Effector memory CD8-positive, alpha-beta T cell (primary cell): Measurements from ENCODE around the gene ARID1B.
"Not testable (repeated sequence)": the region's sequence is repeated elsewhere in the genome, so short reads cannot be mapped to it uniquely, and the experiment has no call there.

Source experiments
- ATAC-seq: fragments of 150-1000 bp; cut with Tn5 transposase; replicated peaks from 2 replicates; pipeline ENCODE4 v1.10.0; 2021; ENCODE audit warnings: mild to moderate bottlenecking, moderate library complexity
- DNase-seq, 3 experiments: peaks; one replicate each; pipeline ENCODE4 v3.0.0; 2021
- H3K27ac Mint-ChIP-seq, 2 donors: one replicate each; pipeline ENCODE4 v1.8.0; 2022; ENCODE audit warnings: mild to moderate bottlenecking in 2 of 2, mixed read lengths in 2 of 2, moderate library complexity in 2 of 2
- H3K27me3 Mint-ChIP-seq, 2 donors: one replicate each; pipeline ENCODE4 v1.8.0; 2022; ENCODE audit warnings: mixed read lengths in 2 of 2
- H3K36me3 Mint-ChIP-seq: one replicate; pipeline ENCODE4 v1.8.0; 2022; ENCODE audit warnings: mild to moderate bottlenecking, moderate library complexity, mixed read lengths; ENCODE audit not compliant: insufficient read depth
- H3K4me1 Mint-ChIP-seq, 2 donors: one replicate each; pipeline ENCODE4 v1.8.0; 2022; ENCODE audit warnings: low read depth in 2 of 2, mixed read lengths in 2 of 2
- H3K4me3 Mint-ChIP-seq, 2 donors: one replicate each; pipeline ENCODE4 v1.8.0; 2022; ENCODE audit warnings: mild to moderate bottlenecking in 2 of 2, mixed read lengths in 2 of 2, moderate library complexity in 2 of 2
- H3K9me3 Mint-ChIP-seq, 2 donors: one replicate each; pipeline ENCODE4 v1.8.0; 2022; ENCODE audit warnings: mixed read lengths in 2 of 2

The ARID1B gene

GRCh38 chr6:156934069-156934460 is 156.9 kb downstream of the ARID1B start:
- H3K27ac Mint-ChIP-seq = peak overlapping the region; percentile 45 to 75
- ATAC-seq (no peak), DNase-seq (no peak)
- no peaks in the 10 kb centered on the region for H3K27me3 Mint-ChIP-seq
- H3K36me3 Mint-ChIP-seq = peaks cover 10% of the 10 kb centered on the region
- peaks cover 40 to 71% of the 10 kb centered on the region in 2 donors for H3K4me1 Mint-ChIP-seq
- H3K9me3 Mint-ChIP-seq = no peaks in the 10 kb centered on the region
- H3K4me3 Mint-ChIP-seq = no peak overlapping the region

- no peak overlapping the region for H3K4me3 Mint-ChIP-seq
- no peak for DNase-seq
- H3K36me3 Mint-ChIP-seq = peaks cover 10% of the 10 kb centered on the region
- ATAC-seq = no peak
- peak overlapping the region in 1 of 2 donors; percentile 47 for H3K27ac Mint-ChIP-seq
- H3K9me3 Mint-ChIP-seq = no peaks in the 10 kb centered on the region
- H3K4me1 Mint-ChIP-seq = peaks cover 32 to 66% of the 10 kb centered on the region in 2 donors
- H3K27me3 Mint-ChIP-seq = no peaks in the 10 kb centered on the region
Observed at GRCh38 chr6:156935000-156935399, 157.8 kb downstream of the ARID1B start.

GRCh38 chr6:156938143-156938542 is 161.0 kb downstream of the ARID1B start:
- Mint-ChIP-seq H3K36me3 (peaks cover 10% of the 10 kb centered on the region), H3K27ac (no peak overlapping the region), H3K9me3 (no peaks in the 10 kb centered on the region), H3K4me1 (peaks cover 29 to 73% of the 10 kb centered on the region in 2 donors), H3K27me3 (no peaks in the 10 kb centered on the region), H3K4me3 (no peak overlapping the region)
- DNase-seq (no peak), ATAC-seq (no peak)

GRCh38 chr6:156940221-156940620 is 163.0 kb downstream of the ARID1B start:
- DNase-seq = no peak
- Mint-ChIP-seq H3K27me3 (no peaks in the 10 kb centered on the region), H3K27ac (peak overlapping the region in 1 of 2 donors; percentile 57), H3K36me3 (peaks cover 10% of the 10 kb centered on the region), H3K4me1 (peaks cover 32 to 68% of the 10 kb centered on the region in 2 donors), H3K4me3 (no peak overlapping the region), H3K9me3 (no peaks in the 10 kb centered on the region)
- ATAC-seq = no peak

- Mint-ChIP-seq H3K9me3 (no peaks in the 10 kb centered on the region), H3K4me1 (peaks cover 39 to 70% of the 10 kb centered on the region in 2 donors)
Observed at GRCh38 chr6:156942266-156942665, 165.1 kb downstream of the ARID1B start.

GRCh38 chr6:156943166-156943565 is 166.0 kb downstream of the ARID1B start:
- peak overlapping the region in 1 of 2 donors; percentile 23 for H3K27ac Mint-ChIP-seq
- H3K4me3 Mint-ChIP-seq = no peak overlapping the region

More at GRCh38 chr6:156942266-156942665, 165.1 kb downstream of the ARID1B start:
- H3K4me3 Mint-ChIP-seq = no peak overlapping the region
- H3K36me3 Mint-ChIP-seq = no peaks in the 10 kb centered on the region
- H3K27ac Mint-ChIP-seq = no peak overlapping the region
- H3K27me3 Mint-ChIP-seq = no peaks in the 10 kb centered on the region
- ATAC-seq (no peak), DNase-seq (no peak)

GRCh38 chr6:156943816-156944215 is 166.6 kb downstream of the ARID1B start:
- ATAC-seq (no peak), DNase-seq (no peak)
- no peak overlapping the region for H3K27ac Mint-ChIP-seq
- no peak overlapping the region for H3K4me3 Mint-ChIP-seq
- H3K4me1 Mint-ChIP-seq = peaks cover 34 to 58% of the 10 kb centered on the region in 2 donors
- no peaks in the 10 kb centered on the region for H3K9me3 Mint-ChIP-seq
- H3K27me3 Mint-ChIP-seq = no peaks in the 10 kb centered on the region
- peaks cover under 1% of the 10 kb centered on the region for H3K36me3 Mint-ChIP-seq

More at GRCh38 chr6:156943166-156943565, 166.0 kb downstream of the ARID1B start:
- no peaks in the 10 kb centered on the region for H3K27me3 Mint-ChIP-seq
- DNase-seq (no peak), ATAC-seq (no peak)
- no peaks in the 10 kb centered on the region for H3K36me3 Mint-ChIP-seq
- H3K9me3 Mint-ChIP-seq = no peaks in the 10 kb centered on the region
- peaks cover 35 to 63% of the 10 kb centered on the region in 2 donors for H3K4me1 Mint-ChIP-seq

- Mint-ChIP-seq H3K9me3 (no peaks in the 10 kb centered on the region), H3K4me1 (peaks cover 37 to 59% of the 10 kb centered on the region in 2 donors), H3K27ac (no peak overlapping the region), H3K36me3 (peaks cover 3% of the 10 kb centered on the region), H3K4me3 (no peak overlapping the region), H3K27me3 (no peaks in the 10 kb centered on the region)
- no peak for DNase-seq
- ATAC-seq = no peak
Observed at GRCh38 chr6:156944412-156944811, 167.2 kb downstream of the ARID1B start.

GRCh38 chr6:156945789-156946172 is 168.6 kb downstream of the ARID1B start:
- H3K4me1 Mint-ChIP-seq = peaks cover 32 to 59% of the 10 kb centered on the region in 2 donors
- peak overlapping the region in 1 of 2 donors; percentile 17 for H3K27ac Mint-ChIP-seq

GRCh38 chr6:156946370-156946936 is 169.3 kb downstream of the ARID1B start:
- Mint-ChIP-seq H3K27me3 (no peaks in the 10 kb centered on the region), H3K9me3 (no peaks in the 10 kb centered on the region), H3K36me3 (peaks cover 3% of the 10 kb centered on the region), H3K4me3 (no peak overlapping the region), H3K27ac (peak overlapping the region in 1 of 2 donors; percentile 22), H3K4me1 (peaks cover 30 to 53% of the 10 kb centered on the region in 2 donors)
- DNase-seq (no peak), ATAC-seq (no peak)

More at GRCh38 chr6:156945789-156946172, 168.6 kb downstream of the ARID1B start:
- H3K9me3 Mint-ChIP-seq, DNase-seq, H3K4me3 Mint-ChIP-seq, H3K27me3 Mint-ChIP-seq, H3K36me3 Mint-ChIP-seq, ATAC-seq: not testable (repeated sequence)

- no peak for DNase-seq
- Mint-ChIP-seq H3K27ac (no peak overlapping the region), H3K4me3 (no peak overlapping the region)
Observed at GRCh38 chr6:156948277-156948676, 171.1 kb downstream of the ARID1B start.

GRCh38 chr6:156948807-156949206 is 171.6 kb downstream of the ARID1B start:
- peak overlapping the region in 1 of 2 donors; percentile 62 for H3K27ac Mint-ChIP-seq
- no peak for DNase-seq

More at GRCh38 chr6:156948277-156948676, 171.1 kb downstream of the ARID1B start:
- no peak for ATAC-seq
- peaks cover 31 to 52% of the 10 kb centered on the region in 2 donors for H3K4me1 Mint-ChIP-seq
- H3K36me3 Mint-ChIP-seq = peaks cover 6% of the 10 kb centered on the region
- no peaks in the 10 kb centered on the region for H3K27me3 Mint-ChIP-seq
- H3K9me3 Mint-ChIP-seq = no peaks in the 10 kb centered on the region

GRCh38 chr6:156949376-156949775 is 172.2 kb downstream of the ARID1B start:
- Mint-ChIP-seq H3K27me3 (no peaks in the 10 kb centered on the region), H3K4me3 (no peak overlapping the region), H3K27ac (peak overlapping the region in 1 of 2 donors; percentile 62), H3K4me1 (peaks cover 30 to 52% of the 10 kb centered on the region in 2 donors), H3K9me3 (no peaks in the 10 kb centered on the region), H3K36me3 (peaks cover 6% of the 10 kb centered on the region)
- ATAC-seq (no peak), DNase-seq (no peak)

More at GRCh38 chr6:156948807-156949206, 171.6 kb downstream of the ARID1B start:
- Mint-ChIP-seq H3K9me3 (no peaks in the 10 kb centered on the region), H3K4me3 (no peak overlapping the region), H3K4me1 (peaks cover 34 to 55% of the 10 kb centered on the region in 2 donors), H3K27me3 (no peaks in the 10 kb centered on the region), H3K36me3 (peaks cover 6% of the 10 kb centered on the region)
- ATAC-seq = no peak

GRCh38 chr6:156950084-156950483 is 172.9 kb downstream of the ARID1B start:
- no peak overlapping the region for H3K4me3 Mint-ChIP-seq
- no peak for ATAC-seq
- H3K27ac Mint-ChIP-seq = no peak overlapping the region
- H3K36me3 Mint-ChIP-seq = peaks cover 6% of the 10 kb centered on the region
- no peak for DNase-seq
- no peaks in the 10 kb centered on the region for H3K9me3 Mint-ChIP-seq
- H3K4me1 Mint-ChIP-seq = peaks cover 37 to 59% of the 10 kb centered on the region in 2 donors
- no peaks in the 10 kb centered on the region for H3K27me3 Mint-ChIP-seq
